Posterior vena cava (tissue), 2 donors: ENCODE data around the gene NR2C1. TPM values are rescaled to one million over a fixed set of nuclear protein-coding genes. Genes with fewer than 3 reads are reported as not detected.
"Not testable (repeated sequence)": the region's sequence is repeated elsewhere in the genome, so short reads cannot be mapped to it uniquely, and the experiment has no call there.

Experiments
- DNase-seq: peaks from one replicate; pipeline ENCODE4 v3.0.0-alpha.2; 2020; ENCODE audit warnings: low spot score
- intact Hi-C, 2 donors: fragments of 100-400 bp; cut with DNase I; formaldehyde crosslinking; loops; one replicate each; pipeline versions ENCODE4 v1.14.1 to v1.14.2; 2022 to 2023
- total RNA-seq, 2 donors: library from RNA; stranded (reverse); fragmentation: NEBNext Ultra II Directional; extraction: Animal tissue kit (Norgen Biotek cat#: 25700); gene quantifications; one replicate each; pipeline ENCODE4 v1.2.1, GENCODE V29; 2021
- donor health status: DM: yes; HTN: yes; CAD: no.
- donor health status: DM: yes; HTN: yes; CAD: no.

NR2C1 gene
- total RNA-seq, 2 donors from 2014 or later = 23.9 to 28.6 TPM

DNA sequence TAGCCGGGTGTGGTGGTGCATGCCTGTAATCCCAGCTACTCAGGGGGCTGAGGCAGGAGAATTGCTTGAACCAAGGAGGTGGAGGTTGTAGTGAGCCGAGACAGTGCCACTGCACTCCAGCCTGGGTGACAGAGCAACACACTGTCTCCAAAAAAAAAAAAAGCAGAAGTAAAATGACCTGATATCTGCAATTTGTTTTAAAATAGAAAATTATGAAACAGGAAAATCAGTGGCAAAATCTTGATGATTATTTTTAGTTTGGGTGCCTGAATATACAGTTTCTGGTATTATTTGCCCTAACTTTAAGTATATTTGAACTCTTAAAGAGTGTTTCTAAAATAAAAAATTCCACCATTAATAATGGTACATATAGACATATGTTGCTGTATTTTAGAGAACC, 22.4 kb upstream of the NR2C1 start:
- DNase-seq, intact Hi-C loops: not testable (repeated sequence)

DNA sequence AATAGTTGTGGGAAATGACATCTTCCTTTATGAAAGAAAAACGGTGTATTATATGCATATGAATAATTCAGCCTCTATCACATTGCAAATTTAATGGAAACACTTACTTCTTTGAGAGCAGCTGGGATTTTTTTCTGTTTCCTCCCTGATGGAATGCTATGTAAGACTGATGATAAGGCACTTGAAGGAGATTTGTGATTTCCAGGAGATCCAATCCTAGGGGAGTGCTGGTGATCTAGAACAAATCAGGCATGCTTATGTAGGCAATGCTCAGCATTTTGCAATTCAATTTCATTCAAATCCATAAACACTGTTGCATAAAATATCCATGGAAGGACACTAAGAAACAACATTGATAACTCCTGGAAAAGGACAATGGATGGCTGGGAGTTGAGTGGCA, 16.0 kb upstream of the NR2C1 start:
- intact Hi-C loops = loop anchor here in 1 of 2 donors (5.0 kb wide), 1 partner anchor 1527 kb away; no protein-coding TSS in a partner anchor
- no peak for DNase-seq

DNA sequence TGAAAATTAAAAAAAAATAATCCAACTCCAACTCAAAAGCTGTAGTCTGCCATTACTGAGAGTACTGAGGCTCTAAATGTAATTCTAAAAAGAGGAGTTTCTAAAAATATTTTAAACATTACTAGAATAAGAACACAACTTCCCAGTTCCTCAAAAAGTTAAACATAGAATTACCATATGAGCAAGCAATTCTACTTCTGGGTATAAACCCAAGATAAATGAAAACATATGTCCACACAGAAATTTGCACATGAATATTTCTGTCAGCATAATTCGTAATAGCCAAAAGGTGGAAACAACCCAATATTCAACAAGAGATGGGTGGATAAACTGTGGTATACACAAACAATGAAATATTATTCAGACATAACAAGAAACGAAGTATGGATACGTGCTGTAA, 15.0 kb upstream of the NR2C1 start:
- no peak for DNase-seq
- intact Hi-C loops = loop anchor here in 1 of 2 donors (5.0 kb wide), 1 partner anchor 1526 kb away; no protein-coding TSS in a partner anchor

DNA sequence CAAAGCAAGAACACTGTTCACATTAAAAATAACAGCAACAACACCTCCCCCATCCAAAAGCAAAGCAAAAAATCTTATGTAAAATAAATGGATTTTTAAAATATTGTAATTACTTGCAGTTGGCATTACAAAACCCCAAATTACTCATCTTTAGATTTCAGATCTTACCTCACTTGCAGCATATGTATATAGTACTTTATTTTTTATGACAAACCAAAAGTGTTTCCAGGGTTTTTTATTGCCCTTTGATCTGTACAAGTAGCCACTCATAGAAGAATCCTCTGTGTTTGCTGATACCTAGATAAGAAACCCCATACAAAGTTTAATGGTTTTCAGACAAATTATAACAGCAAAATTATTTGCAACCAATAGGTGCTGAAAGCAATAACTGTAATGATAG, 12.2 kb upstream of the NR2C1 start:
- intact Hi-C loops = loop anchor here in 1 of 2 donors (5.0 kb wide), 1 partner anchor 1523 kb away; no protein-coding TSS in a partner anchor
- no peak for DNase-seq

DNA sequence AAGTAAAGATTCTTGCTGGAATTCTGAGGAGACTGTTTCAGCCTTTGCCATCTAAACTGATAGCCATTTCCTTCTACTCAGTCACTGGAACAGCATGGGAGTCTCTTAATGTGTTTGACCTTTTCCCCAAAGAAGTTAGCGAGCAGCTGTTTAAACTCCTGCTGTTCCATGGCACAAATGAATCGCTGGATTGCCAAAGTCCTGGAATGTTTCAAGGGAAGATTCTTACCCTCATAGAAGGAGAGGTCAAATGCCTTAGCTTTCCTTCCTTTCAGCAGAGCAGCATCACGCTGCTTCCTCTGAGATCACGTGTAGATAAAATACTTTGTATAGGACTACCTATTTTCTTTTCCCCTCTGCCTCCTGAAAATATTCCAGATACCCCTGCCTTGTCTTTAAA, 10.5 kb upstream of the NR2C1 start:
- intact Hi-C loops = no loop called here
- no peak for DNase-seq

DNA sequence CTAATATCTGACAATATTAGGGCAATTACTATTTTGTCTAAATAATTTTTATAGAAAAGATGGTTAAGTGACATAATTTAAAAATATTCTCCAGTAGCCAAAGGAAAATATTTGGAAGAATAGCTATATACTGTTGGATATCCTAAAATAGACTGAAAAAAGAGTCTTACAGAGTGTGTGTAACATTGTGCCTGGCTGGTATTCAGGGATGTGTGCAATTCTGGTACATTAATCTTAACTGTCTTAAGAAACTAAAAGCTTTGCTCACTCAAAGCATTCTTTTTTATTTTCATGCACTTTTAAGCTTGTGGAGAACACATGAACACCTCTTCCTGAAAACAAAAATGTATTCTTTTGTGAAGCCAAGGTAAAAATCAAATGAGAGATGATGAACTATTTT, 10.1 kb upstream of the NR2C1 start:
- intact Hi-C loops = no loop called here
- no peak for DNase-seq

DNA sequence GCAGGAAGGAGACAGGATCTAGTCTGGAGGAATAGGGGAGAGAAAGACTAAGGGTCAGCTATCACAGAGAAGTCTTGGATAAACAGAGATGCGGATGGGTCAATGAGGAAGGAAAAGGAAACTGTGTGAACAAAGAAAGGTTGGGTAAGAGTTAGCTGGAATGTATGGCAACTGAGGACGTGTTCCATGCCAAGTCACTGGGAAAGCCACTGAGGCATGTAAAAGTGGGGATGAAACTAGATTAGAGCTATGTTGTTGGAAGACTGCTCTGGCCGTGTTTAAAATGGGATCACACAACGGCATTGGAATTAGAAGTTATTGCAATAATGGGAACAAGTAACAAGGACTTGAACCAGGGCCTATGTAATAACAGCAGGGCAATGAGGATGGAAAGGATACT, 3.9 kb upstream of the NR2C1 start:
- DNase-seq = no peak
- intact Hi-C loops = no loop called here

DNA sequence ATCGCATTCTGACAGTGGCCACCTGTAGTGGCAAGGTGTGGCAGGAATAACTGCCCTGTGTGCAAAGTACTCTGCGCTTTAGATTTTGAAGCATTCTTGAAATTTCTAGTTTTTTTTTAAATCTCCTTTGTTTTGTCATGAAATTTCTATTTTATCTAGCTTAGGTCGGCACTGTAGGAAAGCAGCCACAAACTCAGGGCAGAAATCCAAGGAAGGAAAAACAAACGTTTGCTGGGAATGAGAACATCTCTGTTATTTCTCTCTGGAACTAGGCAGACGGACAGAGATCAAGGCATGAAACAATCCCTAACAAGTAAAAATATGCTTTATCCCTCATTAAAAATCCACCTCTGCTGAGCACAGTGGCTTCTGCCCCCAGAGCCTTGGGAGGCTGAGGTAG, 1.3 kb upstream of the NR2C1 start:
- no peak for DNase-seq
- intact Hi-C loops = no loop called here

DNA sequence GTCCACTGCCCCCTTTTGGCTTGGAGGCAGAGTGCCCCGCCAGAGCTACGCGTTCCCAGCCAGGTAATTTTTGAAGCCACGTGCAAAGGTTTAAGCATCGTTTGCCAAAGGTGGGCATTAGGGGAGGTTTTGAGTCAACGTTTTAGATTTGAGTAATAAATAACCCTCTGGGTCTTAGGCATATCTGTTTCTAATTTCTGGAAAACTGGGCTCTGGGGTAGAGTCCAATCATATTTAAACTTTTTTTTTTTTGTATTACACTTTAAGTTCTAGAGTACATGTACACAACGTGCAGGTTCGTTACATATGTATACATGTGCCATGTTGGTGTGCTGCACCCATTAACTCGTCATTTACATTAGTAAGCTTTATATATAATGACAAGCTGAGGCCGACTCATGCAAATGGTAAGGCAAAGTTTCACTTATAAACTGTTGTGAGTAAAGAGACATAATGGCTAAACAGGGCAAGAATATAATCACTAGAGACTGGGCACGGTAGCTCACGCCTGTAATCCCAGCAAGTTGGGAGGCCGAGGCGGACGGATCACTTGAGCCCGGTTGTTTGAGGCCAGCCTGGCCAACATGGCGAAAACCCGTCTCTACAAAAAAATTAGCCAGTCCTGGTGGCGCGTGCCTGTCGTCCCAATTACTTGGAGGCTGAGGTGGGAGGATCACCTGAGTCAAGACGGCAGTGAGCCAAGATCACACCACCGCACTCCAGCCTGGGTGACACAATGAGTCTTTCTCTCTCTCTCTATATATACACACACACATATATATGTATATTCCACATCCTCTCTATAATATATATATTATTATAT, 491 bp upstream of the NR2C1 start:
- intact Hi-C loops = no loop called here
- DNase-seq = no peak

DNA sequence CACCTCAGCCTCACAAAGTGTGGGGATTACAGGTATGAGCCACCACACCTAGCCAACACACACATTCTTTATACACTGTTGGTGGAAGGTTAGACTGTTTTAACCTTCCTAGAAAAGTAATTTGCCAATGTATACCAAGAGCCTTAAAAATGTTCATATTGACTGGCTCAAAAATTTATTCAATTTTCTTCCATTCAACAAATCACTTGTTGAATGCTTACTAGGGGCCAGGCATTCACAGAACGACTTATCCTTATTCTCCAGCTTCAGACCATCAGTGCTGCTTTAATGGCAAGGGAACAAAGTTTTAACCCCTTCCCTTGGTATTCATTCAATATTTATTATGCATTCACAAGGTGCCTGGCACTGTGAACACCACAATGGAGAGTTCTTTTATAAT, 3.0 kb downstream of the NR2C1 start:
- intact Hi-C loops = no loop called here
- DNase-seq = no peak

DNA sequence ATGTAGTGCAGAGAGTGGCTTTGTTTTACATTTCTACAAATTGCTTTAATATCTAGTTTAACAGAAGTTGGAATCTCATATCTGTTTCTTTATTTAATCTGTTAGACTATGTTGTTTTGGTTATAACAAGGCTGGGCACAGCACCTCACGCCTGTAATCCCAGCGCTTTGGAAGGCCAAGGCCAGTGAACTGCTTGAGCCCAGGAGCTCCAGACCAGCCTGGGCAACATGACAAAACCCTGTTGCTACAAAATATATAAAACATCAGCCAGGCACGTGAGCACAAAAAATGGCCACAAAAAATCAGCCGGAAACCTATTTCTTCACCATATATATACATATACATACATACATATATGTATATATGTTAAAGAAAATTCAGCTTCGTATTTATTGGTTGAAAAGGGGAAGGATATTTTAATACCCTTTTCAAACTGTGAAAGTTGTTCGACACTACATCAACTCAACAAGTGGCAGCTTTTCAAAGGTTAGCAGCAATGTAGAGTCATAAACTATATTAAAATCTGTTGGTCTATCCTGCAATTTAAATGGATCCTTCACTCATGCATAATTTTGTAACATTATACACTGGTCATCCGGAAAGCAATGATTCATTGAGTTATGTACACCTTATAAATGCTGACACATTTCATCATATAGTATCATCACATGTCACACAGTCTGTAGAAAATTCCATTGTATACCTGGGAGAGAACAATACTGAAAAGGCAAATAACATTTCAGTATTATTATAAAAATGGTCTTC, 7.1 kb downstream of the NR2C1 start:
- no peak for DNase-seq
- intact Hi-C loops = no loop called here

DNA sequence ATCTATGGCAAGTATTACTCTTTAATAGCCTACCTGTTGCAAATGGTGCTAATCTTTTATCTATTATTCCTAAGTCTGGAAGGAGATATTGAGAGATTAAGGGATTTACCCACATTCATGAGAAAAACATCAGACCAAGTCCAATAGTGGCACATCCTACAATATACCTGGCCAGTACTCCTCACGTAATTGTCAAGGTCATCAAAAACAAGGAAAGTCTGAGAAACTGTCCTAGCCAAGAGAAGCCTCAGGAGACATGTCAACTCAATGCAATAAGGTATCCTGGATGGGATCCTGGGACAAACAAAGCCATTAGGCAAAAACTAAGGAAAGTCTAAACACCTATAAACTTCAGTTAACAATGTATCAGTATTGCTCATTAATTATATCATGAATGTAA, 12.5 kb downstream of the NR2C1 start:
- intact Hi-C loops = no loop called here
- no peak for DNase-seq

DNA sequence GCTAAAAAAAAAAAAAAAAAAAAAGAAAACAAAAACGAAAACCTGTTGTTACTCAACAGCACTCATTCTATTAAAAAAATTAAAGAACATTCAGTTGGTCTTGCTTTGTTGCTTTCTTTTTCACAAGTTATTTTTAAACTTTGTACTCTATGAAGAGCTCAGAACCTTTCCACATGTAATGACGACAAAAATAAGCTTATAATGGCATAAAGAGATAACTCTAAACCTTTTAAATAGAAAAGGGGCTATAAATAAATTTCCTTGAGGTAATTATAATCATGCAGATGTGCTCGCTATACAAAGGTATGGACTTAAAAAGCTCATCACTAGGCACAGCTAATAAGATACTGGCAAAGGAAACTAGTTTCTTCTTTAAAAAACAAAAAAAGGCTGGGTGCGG, 13.4 kb downstream of the NR2C1 start:
- intact Hi-C loops = no loop called here
- DNase-seq = no peak

DNA sequence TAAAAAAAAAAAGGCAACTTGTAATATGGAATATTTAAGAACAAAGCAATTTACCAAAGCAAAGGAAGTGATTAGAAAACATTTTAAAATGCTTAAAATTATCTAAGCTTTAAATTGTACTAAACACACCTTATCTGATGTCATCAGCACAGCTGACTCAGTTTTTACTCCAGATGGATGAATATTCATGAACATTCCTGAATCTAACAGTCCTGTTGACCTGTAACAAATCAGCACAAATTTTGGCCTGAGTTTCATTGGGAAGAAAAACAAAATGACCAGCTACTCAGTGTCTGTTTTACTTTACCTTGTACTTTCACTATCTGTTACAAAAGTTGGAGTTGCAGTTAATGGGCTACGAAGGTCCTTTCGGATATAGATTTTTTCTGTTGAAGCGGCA, 16.0 kb downstream of the NR2C1 start:
- DNase-seq = no peak
- intact Hi-C loops = no loop called here

DNA sequence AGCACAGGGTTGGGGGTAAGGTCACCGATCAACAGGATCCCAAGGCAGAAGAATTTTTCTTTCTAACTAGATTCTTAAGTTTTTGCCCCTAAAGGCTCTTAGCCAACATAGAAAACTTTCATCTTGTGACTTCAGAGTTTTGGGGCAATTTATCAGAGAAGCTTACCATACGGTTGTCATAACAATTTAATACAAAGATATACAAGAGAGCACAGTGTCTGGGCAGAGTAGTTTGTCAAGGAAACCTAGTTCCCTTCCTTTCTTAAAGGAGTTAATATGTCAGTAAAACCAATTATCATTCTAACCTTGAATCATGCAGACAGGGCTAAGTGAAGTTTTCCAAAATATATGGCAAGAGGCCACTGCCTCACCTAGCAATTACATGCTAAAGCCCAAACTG, 18.4 kb downstream of the NR2C1 start:
- intact Hi-C loops = no loop called here
- no peak for DNase-seq

DNA sequence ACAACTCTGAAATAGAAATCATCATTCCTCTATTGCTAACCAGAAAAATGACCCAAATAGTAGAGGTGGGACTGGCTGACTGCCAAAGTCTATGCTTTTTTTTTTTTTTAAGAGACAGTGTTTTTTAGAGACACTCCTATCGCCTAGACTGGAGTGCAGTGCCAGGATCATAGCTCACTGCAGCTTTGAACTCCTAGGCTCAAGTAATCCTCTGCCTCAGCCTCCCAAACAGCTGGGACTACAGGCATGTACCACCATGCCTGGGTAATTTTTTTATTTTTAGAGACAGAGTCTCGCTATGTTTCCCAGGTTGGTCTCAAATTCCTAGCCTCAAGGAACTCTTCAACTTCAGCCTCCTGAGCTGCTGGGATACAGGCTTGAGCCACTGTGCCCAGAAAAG, 19.2 kb downstream of the NR2C1 start:
- intact Hi-C loops = no loop called here
- no peak for DNase-seq

DNA sequence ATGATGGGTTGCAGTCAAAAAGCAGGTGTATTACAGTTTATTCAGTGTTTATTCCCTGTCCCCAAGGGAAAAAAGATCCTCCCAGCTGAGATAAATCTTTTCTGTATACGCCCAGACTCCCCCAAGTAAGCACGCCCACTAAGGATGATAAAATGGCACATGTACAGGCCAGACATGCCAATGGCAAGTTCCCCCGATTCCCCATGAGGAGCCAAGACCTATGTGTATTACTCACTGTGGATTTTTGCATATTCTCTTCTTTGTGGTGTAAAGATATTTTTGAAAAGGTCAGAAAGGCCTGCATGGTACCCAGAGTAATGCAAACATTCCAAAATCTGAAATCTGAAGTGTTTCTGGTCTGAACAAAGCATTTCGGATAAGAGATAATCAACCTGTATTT, 22.2 kb downstream of the NR2C1 start:
- intact Hi-C loops = no loop called here
- DNase-seq = no peak

DNA sequence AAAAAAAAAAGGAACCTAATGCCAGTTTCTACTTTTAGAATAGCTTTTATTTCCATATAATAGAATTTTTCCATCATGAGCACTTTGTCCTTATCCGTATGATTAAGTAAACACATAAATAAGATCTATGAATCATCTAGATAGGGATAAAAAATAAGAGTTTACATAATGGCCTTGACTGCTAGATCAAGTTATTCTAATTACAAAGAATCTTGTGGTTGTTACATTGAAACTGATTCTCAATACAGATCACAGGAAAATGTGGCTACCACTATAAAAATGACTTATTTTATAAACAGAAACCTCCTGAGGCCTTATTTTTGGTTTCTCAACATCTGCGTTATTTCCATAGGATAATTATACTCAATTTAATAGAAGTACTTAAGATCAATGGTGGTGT, 35.5 kb downstream of the NR2C1 start:
- intact Hi-C loops = no loop called here
- DNase-seq = no peak

DNA sequence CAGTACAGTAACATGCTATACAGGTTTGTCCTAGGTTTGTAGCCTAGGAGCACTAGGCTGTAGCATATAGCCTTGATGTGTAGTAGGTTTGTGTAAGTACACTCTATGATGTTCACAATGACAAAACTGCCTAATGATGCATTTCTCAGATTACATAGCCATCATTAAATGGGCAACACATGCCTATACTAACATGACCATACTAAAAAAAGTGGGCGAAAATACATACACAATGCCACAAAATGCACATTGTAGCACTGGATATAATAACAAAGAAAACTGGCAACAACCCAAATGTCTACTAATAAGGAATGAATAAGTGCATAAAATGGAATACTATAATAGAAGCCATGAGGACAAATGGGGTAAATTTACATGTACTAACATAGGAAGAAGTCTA, 38.7 kb downstream of the NR2C1 start:
- intact Hi-C loops = no loop called here
- no peak for DNase-seq

DNA sequence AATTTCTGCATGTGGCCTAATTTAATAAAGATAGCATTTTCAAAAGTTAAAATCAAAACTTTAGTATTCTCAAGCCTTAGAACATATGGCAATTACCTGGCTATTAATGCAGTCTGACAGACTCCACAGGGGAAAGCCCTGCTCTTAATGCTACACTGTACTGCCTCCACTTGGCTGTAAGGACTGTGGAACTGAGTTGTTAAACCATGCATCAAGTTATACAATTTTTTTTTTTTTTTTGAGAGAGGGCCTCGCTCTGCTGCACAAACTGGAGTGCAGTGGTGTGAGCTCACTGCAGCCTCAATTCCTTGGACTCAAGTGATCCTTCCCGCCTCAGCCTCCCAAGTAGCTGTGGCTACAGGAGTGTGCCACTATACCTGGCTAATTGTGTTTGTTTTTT, 50.9 kb downstream of the NR2C1 start:
- intact Hi-C loops = no loop called here
- no peak for DNase-seq

DNA sequence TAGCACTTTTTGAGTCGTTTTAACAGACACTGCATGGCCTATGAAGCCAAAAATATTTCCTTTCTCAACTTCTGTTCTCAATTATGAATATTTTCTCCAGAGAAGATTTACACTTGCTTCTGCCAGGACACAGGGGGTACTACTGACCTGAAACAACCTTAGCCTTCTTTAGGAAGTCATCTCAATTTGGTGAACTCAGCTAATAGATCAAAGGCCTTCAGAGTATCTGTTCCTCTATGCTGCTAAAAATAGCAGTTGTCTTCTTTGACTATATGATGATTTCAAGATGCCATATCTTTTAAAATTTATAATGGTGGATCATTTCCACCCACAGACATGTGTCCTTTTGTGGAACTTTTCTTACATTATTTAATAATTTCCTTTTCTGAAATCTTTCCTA, 55.9 kb downstream of the NR2C1 start:
- DNase-seq = no peak
- intact Hi-C loops = no loop called here
